ENCODE data around the gene JUN. TPM values are rescaled to one million over a fixed set of nuclear protein-coding genes. Genes with fewer than 3 reads are reported as not detected.

The JUN gene
- total RNA-seq (77.9 and 126 TPM in 2 replicates), polyA plus RNA-seq (25.0 and 29.3 TPM in 2 replicates)

GRCh38 chr1:58783993-58784757 is at the start of gene JUN:
Gene JUN (minus strand): TSS chr1:58784047. CDS start chr1:58783070, 977 bp downstream.
- H3K4me3 ChIP-seq: peak within 1 kb of the TSS; percentile 89
- no peak for TF ChIP-seq CTCF (IDR thresholded peaks at IDR 0.05; ENCODE audit: low read depth, low read length)
- peaks cover 5% of the 10 kb centered on the region for H3K4me1 ChIP-seq (ENCODE audit: low read depth)
- peak within 1 kb of the TSS; percentile 99 for H3K27ac ChIP-seq
- DNase-seq (ENCODE audit: low read depth in 1 of 2, low spot score in 1 of 2): peak; percentile 100
- no peaks in the 10 kb centered on the region for H3K36me3 ChIP-seq
- no peaks in the 10 kb centered on the region for H3K27me3 ChIP-seq
- no peaks in the 10 kb centered on the region for H3K9me3 ChIP-seq (ENCODE audit: low read depth)

GRCh38 chr1:58833166-58833565 is 49.3 kb upstream of the JUN start:
- no peak for TF ChIP-seq CTCF (IDR thresholded peaks at IDR 0.05; ENCODE audit: low read depth, low read length)
- H3K27ac ChIP-seq: no peak overlapping the region
- H3K9me3 ChIP-seq (ENCODE audit: low read depth): no peaks in the 10 kb centered on the region
- H3K4me1 ChIP-seq (ENCODE audit: low read depth): no peaks in the 10 kb centered on the region
- no peaks in the 10 kb centered on the region for H3K36me3 ChIP-seq
- H3K4me3 ChIP-seq: no peak overlapping the region
- DNase-seq (ENCODE audit: low read depth in 1 of 2, low spot score in 1 of 2): no peak
- peaks cover 4% of the 10 kb centered on the region for H3K27me3 ChIP-seq

GRCh38 chr1:58830291-58830690 is 46.4 kb upstream of the JUN start:
- no peak for TF ChIP-seq CTCF (IDR thresholded peaks at IDR 0.05; ENCODE audit: low read depth, low read length)
- no peak for DNase-seq (ENCODE audit: low read depth in 1 of 2, low spot score in 1 of 2)
- Histone ChIP-seq H3K36me3 (no peaks in the 10 kb centered on the region), H3K27ac (no peak overlapping the region), H3K4me3 (no peak overlapping the region), H3K4me1 (ENCODE audit: low read depth) (no peaks in the 10 kb centered on the region), H3K9me3 (ENCODE audit: low read depth) (no peaks in the 10 kb centered on the region), H3K27me3 (no peaks in the 10 kb centered on the region)

- no peaks in the 10 kb centered on the region for H3K27me3 ChIP-seq
- H3K36me3 ChIP-seq: no peaks in the 10 kb centered on the region
- H3K4me1 ChIP-seq (ENCODE audit: low read depth): no peaks in the 10 kb centered on the region
- TF ChIP-seq CTCF (IDR thresholded peaks at IDR 0.05; ENCODE audit: low read depth, low read length): no peak
- H3K4me3 ChIP-seq: no peak overlapping the region
- no peaks in the 10 kb centered on the region for H3K9me3 ChIP-seq (ENCODE audit: low read depth)
- DNase-seq (ENCODE audit: low read depth in 1 of 2, low spot score in 1 of 2): no peak
- H3K27ac ChIP-seq: no peak overlapping the region
Measured at GRCh38 chr1:58829866-58830265, 46.0 kb upstream of the JUN start.

GRCh38 chr1:58827298-58827697 is 43.5 kb upstream of the JUN start:
- Histone ChIP-seq H3K27me3 (no peaks in the 10 kb centered on the region), H3K36me3 (no peaks in the 10 kb centered on the region), H3K9me3 (ENCODE audit: low read depth) (no peaks in the 10 kb centered on the region), H3K27ac (no peak overlapping the region), H3K4me1 (ENCODE audit: low read depth) (no peaks in the 10 kb centered on the region), H3K4me3 (no peak overlapping the region)
- no peak for DNase-seq (ENCODE audit: low read depth in 1 of 2, low spot score in 1 of 2)
- TF ChIP-seq CTCF (IDR thresholded peaks at IDR 0.05; ENCODE audit: low read depth, low read length): no peak
